Liver (tissue), 9 donors: ENCODE results near the gene CA9. TPM values are rescaled to one million over a fixed set of nuclear protein-coding genes. Genes with fewer than 3 reads are reported as not detected.

Source experiments
- DNase-seq: peaks from one replicate; pipeline ENCODE4 v3.0.0-alpha.2; 2017; ENCODE audit warnings: low spot score
- H3K27ac ChIP-seq, 2 donors: one replicate each; pipeline ENCODE4 v1.7.0; 2013; ENCODE audit warnings: inconsistent platforms in 2 of 2, low read length in 2 of 2, control low read depth in 1 of 2, low read depth in 1 of 2, mild to moderate bottlenecking in 1 of 2
- H3K27me3 ChIP-seq, 4 donors: one replicate each; pipeline versions ENCODE4 v1.6.1 to v1.7.0; 2013; ENCODE audit warnings: low read length in 3 of 4, inconsistent platforms in 1 of 4, mild to moderate bottlenecking in 1 of 4, moderate library complexity in 1 of 4; ENCODE audit not compliant: control insufficient read depth in 4 of 4, insufficient read depth in 4 of 4
- H3K36me3 ChIP-seq, 4 donors: one replicate each; pipeline versions ENCODE4 v1.6.1 to v1.7.0; 2013; ENCODE audit warnings: low read length in 3 of 4, mild to moderate bottlenecking in 3 of 4, low read depth in 1 of 4, moderate library complexity in 1 of 4; ENCODE audit not compliant: control insufficient read depth in 4 of 4, insufficient read depth in 3 of 4
- H3K4me1 ChIP-seq, 4 donors: one replicate each; pipeline versions ENCODE4 v1.6.1 to v1.7.0; 2013; ENCODE audit warnings: low read length in 3 of 4, mild to moderate bottlenecking in 3 of 4, moderate library complexity in 1 of 4; ENCODE audit not compliant: control insufficient read depth in 4 of 4, insufficient read depth in 4 of 4
- H3K4me3 ChIP-seq, 3 donors: one replicate each; pipeline versions ENCODE4 v1.6.1 to v1.7.0; 2013; ENCODE audit warnings: low read length in 3 of 3, control low read depth in 1 of 3, low read depth in 1 of 3, mild to moderate bottlenecking in 1 of 3
- H3K9ac ChIP-seq, 2 donors: one replicate each; pipeline ENCODE4 v1.7.0; 2013; ENCODE audit warnings: low read length in 2 of 2, mild to moderate bottlenecking in 2 of 2, moderate library complexity in 2 of 2, control low read depth in 1 of 2, low read depth in 1 of 2
- H3K9me3 ChIP-seq, 4 donors: one replicate each; pipeline versions ENCODE4 v1.6.1 to v1.7.0; 2013; ENCODE audit warnings: low read length in 3 of 4; ENCODE audit not compliant: control insufficient read depth in 4 of 4
- ATF3 ChIP-seq: IDR thresholded peaks from 2 replicates; pipeline ENCODE4 v1.6.1; 2016; ENCODE audit warnings: antibody characterized with exemption
- EGR1 ChIP-seq, 2 donors: IDR thresholded peaks; 2 replicates each; pipeline ENCODE4 v1.6.1; 2016 to 2018; ENCODE audit warnings: antibody characterized with exemption in 2 of 2, low read depth in 2 of 2
- FOXA1 ChIP-seq: IDR thresholded peaks from 2 replicates; pipeline ENCODE4 v1.6.1; 2016; ENCODE audit warnings: antibody characterized with exemption
- FOXA2 ChIP-seq: IDR thresholded peaks from 2 replicates; pipeline ENCODE4 v1.6.1; 2016; ENCODE audit warnings: antibody characterized with exemption
- GABPA ChIP-seq, 2 donors: IDR thresholded peaks in 1 of 2; conservative IDR thresholded peaks in 1 of 2; 2 replicates each; pipeline ENCODE4 v1.6.1; 2016; ENCODE audit warnings: antibody characterized with exemption in 2 of 2, mild to moderate bottlenecking in 1 of 2, moderate library complexity in 1 of 2
- HNF4A ChIP-seq, 2 donors: conservative IDR thresholded peaks; 2 replicates each; pipeline ENCODE4 v1.6.1; 2016; ENCODE audit warnings: antibody characterized with exemption in 2 of 2, mild to moderate bottlenecking in 2 of 2
- HNF4G ChIP-seq: IDR thresholded peaks from 2 replicates; pipeline ENCODE4 v1.6.1; 2016; ENCODE audit warnings: antibody characterized with exemption
- JUND ChIP-seq, 2 donors: IDR thresholded peaks; 2 replicates each; pipeline ENCODE4 v1.6.1; 2016; ENCODE audit warnings: antibody characterized with exemption in 2 of 2
- RXRA ChIP-seq, 2 donors: IDR thresholded peaks; 2 replicates each; pipeline ENCODE4 v1.6.1; 2017 to 2018; ENCODE audit warnings: antibody characterized with exemption in 2 of 2, mild to moderate bottlenecking in 1 of 2
- SP1 ChIP-seq: IDR thresholded peaks from 2 replicates; pipeline ENCODE4 v1.6.1; 2018; ENCODE audit warnings: antibody characterized with exemption, mild to moderate bottlenecking
- TAF1 ChIP-seq: conservative IDR thresholded peaks from 2 replicates; pipeline ENCODE4 v1.6.1; 2016; ENCODE audit warnings: antibody characterized with exemption, mild to moderate bottlenecking
- YY1 ChIP-seq: IDR thresholded peaks from 2 replicates; pipeline ENCODE4 v1.6.1; 2016; ENCODE audit warnings: antibody characterized with exemption, mild to moderate bottlenecking
- ZBTB33 ChIP-seq: IDR thresholded peaks from 2 replicates; pipeline ENCODE4 v1.6.1; 2016; ENCODE audit warnings: antibody characterized with exemption
- WGBS: extraction: QIAGEN DNeasy Blood & Tissue Kit; methylation state at CpG from one replicate; pipeline ENCODE4 v1.1.7; 2013; 5-methylcytosine and 5-hydroxymethylcytosine counted together
- polyA plus RNA-seq, 2 donors: library from polyadenylated mRNA; stranded (reverse) in 1 of 2; unstranded in 1 of 2; fragments of 200-250 nt in 1 of 2; fragments of >200 nt in 1 of 2; fragmentation: Nextera tagmentation in 1 of 2; extraction: Ambion mirVana in 1 of 2; gene quantifications; one replicate each; pipeline versions ENCODE4 v1.2.1 to v1.2.3, GENCODE V29; 2013 to 2015
- total RNA-seq, 2 donors: library from RNA; depleted of rRNA; stranded (reverse); fragments of >200 nt; gene quantifications; one replicate each; pipeline ENCODE4 v1.2.3, GENCODE V29; 2014
- TF ChIP-seq, protein P1 (sequence below): fragments of 150-350 bp; IDR thresholded peaks from 2 replicates; pipeline ENCODE4 v1.5.1; 2017; ENCODE audit warnings: improper control_type of control experiment, low read depth, low read length; ENCODE audit not compliant: missing input control
- donor health status: healthy.
- donor health status: healthy.
- donor health status: healthy.
- donor health status: healthy.
- donor health status: healthy.

Gene CA9
- total and polyA plus RNA-seq, 4 donors, result 0.47 to 2.2 (median 0.80) TPM

GRCh38 chr9:35651956-35652828 lies 21.5 kb upstream of the CA9 start:
- WGBS, result 84% methylated on average over 7 of the region's 7 CpGs
- H3K9me3 ChIP-seq, result no peaks in the 10 kb centered on the region
- DNase-seq, result no peak
- H3K27ac ChIP-seq, result peak overlapping the region in 1 of 2 donors; percentile 12
- H3K4me1 ChIP-seq, result peaks cover 0 to 5% (median 1%) of the 10 kb centered on the region in 4 donors
- no peaks in the 10 kb centered on the region for H3K27me3 ChIP-seq
- H3K36me3 ChIP-seq, result no peaks in the 10 kb centered on the region
- TF ChIP-seq FOXA2, result peak; percentile 55
- TF ChIP-seq JUND (IDR thresholded peaks at IDR 0.05), result peak; percentile 78 to 87
- TF ChIP-seq GABPA (IDR thresholded peaks at IDR 0.05 in 1 of 2, conservative IDR thresholded peaks at IDR 0.05 in 1 of 2), result no peak
- TF ChIP-seq ZBTB33, result no peak
- TF ChIP-seq YY1, result peak; percentile 43
- no peak for TF ChIP-seq FOXA1
- peak in 1 of 2 donors; percentile 50 for TF ChIP-seq HNF4A (conservative IDR thresholded peaks at IDR 0.05)
- TF ChIP-seq HNF4G, result no peak
- TF ChIP-seq, protein P1, sequence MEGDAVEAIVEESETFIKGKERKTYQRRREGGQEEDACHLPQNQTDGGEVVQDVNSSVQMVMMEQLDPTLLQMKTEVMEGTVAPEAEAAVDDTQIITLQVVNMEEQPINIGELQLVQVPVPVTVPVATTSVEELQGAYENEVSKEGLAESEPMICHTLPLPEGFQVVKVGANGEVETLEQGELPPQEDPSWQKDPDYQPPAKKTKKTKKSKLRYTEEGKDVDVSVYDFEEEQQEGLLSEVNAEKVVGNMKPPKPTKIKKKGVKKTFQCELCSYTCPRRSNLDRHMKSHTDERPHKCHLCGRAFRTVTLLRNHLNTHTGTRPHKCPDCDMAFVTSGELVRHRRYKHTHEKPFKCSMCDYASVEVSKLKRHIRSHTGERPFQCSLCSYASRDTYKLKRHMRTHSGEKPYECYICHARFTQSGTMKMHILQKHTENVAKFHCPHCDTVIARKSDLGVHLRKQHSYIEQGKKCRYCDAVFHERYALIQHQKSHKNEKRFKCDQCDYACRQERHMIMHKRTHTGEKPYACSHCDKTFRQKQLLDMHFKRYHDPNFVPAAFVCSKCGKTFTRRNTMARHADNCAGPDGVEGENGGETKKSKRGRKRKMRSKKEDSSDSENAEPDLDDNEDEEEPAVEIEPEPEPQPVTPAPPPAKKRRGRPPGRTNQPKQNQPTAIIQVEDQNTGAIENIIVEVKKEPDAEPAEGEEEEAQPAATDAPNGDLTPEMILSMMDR, result no peak
- TF ChIP-seq SP1, result peak; percentile 9
- TF ChIP-seq TAF1, result no peak
- TF ChIP-seq ATF3, result no peak
- peak in 1 of 2 donors; percentile 44 for TF ChIP-seq RXRA (IDR thresholded peaks at IDR 0.05)
- no peak for TF ChIP-seq EGR1 (IDR thresholded peaks at IDR 0.05; ENCODE audit: low read depth in 2 of 2)
- no peak overlapping the region for H3K9ac ChIP-seq
- no peak overlapping the region for H3K4me3 ChIP-seq

GRCh38 chr9:35652829-35653209 lies 20.9 kb upstream of the CA9 start:
- H3K9me3 ChIP-seq, result no peaks in the 10 kb centered on the region
- H3K36me3 ChIP-seq, result no peaks in the 10 kb centered on the region
- 86% methylated on average over 8 of the region's 8 CpGs for WGBS
- peaks cover 0 to 7% (median 1%) of the 10 kb centered on the region in 4 donors for H3K4me1 ChIP-seq
- no peaks in the 10 kb centered on the region for H3K27me3 ChIP-seq
- H3K27ac ChIP-seq, result no peak overlapping the region
- DNase-seq, result no peak
- H3K4me3 ChIP-seq, result no peak overlapping the region
- H3K9ac ChIP-seq, result no peak overlapping the region
- TF ChIP-seq HNF4G (no peak), JUND (IDR thresholded peaks at IDR 0.05) (peak in 1 of 2 donors; percentile 2)
